ENCODE results near the gene ELF1.
A peak's percentile ranks its signal among the peaks of the same experiment; 100 is the strongest.

The ELF1 gene

DNA sequence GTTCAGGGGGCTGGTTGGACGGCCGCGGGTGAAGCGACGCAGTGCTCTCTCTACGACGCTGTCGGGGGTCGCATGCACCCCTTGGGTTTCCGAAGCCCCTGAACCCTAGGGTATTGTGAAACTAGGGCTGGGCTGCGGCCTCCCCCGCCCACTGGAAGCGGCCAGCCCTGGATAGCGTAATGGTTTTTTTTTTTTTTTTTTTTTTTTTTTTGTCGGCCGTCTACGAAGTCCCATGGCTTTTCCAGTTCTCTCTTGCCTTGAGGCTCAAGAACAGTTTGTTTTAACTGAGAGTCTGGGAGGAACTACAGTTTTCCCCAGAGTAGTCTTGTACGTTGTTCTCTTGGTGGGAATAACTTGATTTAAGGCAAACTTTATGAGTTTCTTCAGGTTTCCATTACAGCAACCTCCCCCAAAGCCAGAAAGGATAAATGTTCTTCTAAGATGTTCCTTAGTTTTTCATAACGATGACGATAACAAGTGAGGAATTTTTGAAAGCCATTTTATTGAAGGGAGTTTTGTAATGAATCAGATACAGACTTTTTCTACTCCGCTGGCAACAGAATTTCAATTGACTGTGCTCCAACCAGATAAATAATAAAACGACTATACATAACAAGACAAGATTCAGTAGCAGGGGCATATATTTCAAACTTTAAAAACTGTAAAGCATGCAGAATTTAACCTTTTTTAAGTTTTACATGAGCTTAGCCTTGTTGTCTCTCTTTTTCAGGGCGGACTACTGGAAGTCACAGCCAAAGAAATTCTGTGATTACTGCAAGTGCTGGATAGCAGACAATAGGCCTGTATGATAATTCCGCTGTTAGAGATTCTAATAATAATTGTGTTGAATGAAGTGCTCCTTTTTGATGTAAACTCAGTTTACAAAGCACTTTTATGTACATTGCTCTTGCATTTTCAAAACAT is 43.1 kb upstream of the ELF1 start:
- DNase-seq (ENCODE audit: low read depth in 1 of 2, low spot score in 1 of 2), result peak in 1 of 2 experiments; percentile 58
- Histone ChIP-seq H3K27ac (replicated peaks) (peak overlapping the region; percentile 93), H3K4me3 (replicated peaks; ENCODE audit: insufficient read depth, low read length) (peak overlapping the region; percentile 91), H3K27me3 (ENCODE audit: insufficient read depth, poor library complexity, severe bottlenecking) (no peaks in the 10 kb centered on the region)
- TF ChIP-seq, protein P1, sequence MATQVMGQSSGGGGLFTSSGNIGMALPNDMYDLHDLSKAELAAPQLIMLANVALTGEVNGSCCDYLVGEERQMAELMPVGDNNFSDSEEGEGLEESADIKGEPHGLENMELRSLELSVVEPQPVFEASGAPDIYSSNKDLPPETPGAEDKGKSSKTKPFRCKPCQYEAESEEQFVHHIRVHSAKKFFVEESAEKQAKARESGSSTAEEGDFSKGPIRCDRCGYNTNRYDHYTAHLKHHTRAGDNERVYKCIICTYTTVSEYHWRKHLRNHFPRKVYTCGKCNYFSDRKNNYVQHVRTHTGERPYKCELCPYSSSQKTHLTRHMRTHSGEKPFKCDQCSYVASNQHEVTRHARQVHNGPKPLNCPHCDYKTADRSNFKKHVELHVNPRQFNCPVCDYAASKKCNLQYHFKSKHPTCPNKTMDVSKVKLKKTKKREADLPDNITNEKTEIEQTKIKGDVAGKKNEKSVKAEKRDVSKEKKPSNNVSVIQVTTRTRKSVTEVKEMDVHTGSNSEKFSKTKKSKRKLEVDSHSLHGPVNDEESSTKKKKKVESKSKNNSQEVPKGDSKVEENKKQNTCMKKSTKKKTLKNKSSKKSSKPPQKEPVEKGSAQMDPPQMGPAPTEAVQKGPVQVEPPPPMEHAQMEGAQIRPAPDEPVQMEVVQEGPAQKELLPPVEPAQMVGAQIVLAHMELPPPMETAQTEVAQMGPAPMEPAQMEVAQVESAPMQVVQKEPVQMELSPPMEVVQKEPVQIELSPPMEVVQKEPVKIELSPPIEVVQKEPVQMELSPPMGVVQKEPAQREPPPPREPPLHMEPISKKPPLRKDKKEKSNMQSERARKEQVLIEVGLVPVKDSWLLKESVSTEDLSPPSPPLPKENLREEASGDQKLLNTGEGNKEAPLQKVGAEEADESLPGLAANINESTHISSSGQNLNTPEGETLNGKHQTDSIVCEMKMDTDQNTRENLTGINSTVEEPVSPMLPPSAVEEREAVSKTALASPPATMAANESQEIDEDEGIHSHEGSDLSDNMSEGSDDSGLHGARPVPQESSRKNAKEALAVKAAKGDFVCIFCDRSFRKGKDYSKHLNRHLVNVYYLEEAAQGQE (IDR thresholded peaks at IDR 0.05; ENCODE audit: insufficient replicate concordance, low read depth), result peak; percentile 65
- TF ChIP-seq GABPA (IDR thresholded peaks at IDR 0.05; ENCODE audit: low read depth), result no peak

DNA sequence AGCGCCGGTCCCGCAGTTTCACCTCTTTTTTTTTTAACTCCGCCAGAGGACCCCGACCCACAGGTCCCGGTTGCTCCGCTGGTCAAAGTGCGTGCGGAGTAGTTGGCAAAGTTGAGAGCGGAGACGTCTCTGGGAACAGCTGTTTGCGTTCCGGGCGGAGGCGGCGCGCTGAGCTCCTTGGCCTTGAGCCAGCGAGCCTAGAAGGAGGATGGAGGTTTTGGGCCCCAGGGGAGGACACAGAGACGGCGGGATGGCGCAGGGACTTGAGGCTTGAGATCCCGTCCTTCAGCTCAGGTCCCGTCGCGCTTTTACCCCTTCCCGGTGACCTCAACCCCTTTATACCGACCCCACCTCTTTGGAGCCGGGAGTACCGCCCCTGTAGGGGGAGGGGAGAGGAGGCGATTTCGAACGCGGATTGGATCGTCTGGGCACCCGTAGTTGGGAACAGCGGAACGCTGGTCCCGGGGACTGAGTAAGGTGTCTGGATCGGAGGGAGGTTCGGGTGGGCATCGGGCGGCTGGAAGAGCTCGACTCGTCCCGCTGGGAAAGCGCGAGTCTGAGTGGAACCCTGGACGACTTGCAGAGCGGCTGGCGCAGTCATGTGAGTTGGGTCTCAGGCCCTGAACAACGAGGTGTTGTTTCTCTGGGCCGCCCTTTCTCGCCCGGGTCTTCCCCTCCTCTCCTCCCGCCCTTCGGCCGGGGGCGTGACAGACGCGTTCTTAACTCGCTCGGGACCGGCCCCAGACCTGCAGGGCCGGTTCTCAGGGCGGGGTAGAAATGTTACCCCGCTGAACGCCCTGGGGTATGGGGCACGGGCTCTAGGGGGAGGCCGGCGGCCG is 42.2 kb upstream of the ELF1 start, which contains the start of gene WBP4:
TSS of gene WBP4 (plus strand) at position 435 of the 839 bp plus-strand sequence. CDS start at position 600, 165 bp downstream.
- TF ChIP-seq POLR2AphosphoS5 (IDR thresholded peaks at IDR 0.05; ENCODE audit: low read depth), result peak; percentile 73
- TF ChIP-seq GABPA (IDR thresholded peaks at IDR 0.05; ENCODE audit: low read depth), result no peak
- TF ChIP-seq, protein P1 (IDR thresholded peaks at IDR 0.05; ENCODE audit: insufficient replicate concordance, low read depth), result no peak
- TF ChIP-seq SPI1 (IDR thresholded peaks at IDR 0.05; ENCODE audit: borderline replicate concordance, low read depth), result no peak
- TF ChIP-seq, protein P2, sequence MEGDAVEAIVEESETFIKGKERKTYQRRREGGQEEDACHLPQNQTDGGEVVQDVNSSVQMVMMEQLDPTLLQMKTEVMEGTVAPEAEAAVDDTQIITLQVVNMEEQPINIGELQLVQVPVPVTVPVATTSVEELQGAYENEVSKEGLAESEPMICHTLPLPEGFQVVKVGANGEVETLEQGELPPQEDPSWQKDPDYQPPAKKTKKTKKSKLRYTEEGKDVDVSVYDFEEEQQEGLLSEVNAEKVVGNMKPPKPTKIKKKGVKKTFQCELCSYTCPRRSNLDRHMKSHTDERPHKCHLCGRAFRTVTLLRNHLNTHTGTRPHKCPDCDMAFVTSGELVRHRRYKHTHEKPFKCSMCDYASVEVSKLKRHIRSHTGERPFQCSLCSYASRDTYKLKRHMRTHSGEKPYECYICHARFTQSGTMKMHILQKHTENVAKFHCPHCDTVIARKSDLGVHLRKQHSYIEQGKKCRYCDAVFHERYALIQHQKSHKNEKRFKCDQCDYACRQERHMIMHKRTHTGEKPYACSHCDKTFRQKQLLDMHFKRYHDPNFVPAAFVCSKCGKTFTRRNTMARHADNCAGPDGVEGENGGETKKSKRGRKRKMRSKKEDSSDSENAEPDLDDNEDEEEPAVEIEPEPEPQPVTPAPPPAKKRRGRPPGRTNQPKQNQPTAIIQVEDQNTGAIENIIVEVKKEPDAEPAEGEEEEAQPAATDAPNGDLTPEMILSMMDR (IDR thresholded peaks at IDR 0.05; ENCODE audit: insufficient read depth, low read length), result no peak
- peak within 1 kb of the TSS; percentile 93 for H3K27ac ChIP-seq (replicated peaks)
- H3K27me3 ChIP-seq (ENCODE audit: insufficient read depth, poor library complexity, severe bottlenecking), result no peaks in the 10 kb centered on the region
- DNase-seq (ENCODE audit: low read depth in 1 of 2, low spot score in 1 of 2), result peak; percentile 87 to 96
- peak within 1 kb of the TSS; percentile 91 for H3K4me3 ChIP-seq (replicated peaks; ENCODE audit: insufficient read depth, low read length)

DNA sequence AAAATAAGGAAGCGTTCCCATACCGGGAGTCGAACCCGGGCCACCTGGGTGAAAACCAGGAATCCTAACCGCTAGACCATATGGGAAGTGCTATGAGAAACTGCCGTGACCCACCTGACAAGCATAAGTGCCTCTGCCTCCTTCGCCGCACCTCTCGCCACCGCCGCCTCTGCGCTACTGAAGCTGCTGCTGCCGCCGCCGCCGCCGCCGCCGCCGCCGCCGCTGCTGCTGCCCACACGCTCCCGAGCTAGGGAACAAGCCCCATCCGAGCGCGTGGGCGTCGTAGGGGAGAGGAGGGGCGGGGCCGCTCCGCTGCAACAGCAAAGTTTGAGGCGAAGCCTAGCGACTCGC is 41.6 kb upstream of the ELF1 start:
- Histone ChIP-seq H3K27me3 (ENCODE audit: insufficient read depth, poor library complexity, severe bottlenecking) (no peaks in the 10 kb centered on the region), H3K4me3 (replicated peaks; ENCODE audit: insufficient read depth, low read length) (peak overlapping the region; percentile 91), H3K27ac (replicated peaks) (peak overlapping the region; percentile 93)
- TF ChIP-seq, protein P1 (IDR thresholded peaks at IDR 0.05; ENCODE audit: insufficient replicate concordance, low read depth), result peak; percentile 6
- TF ChIP-seq, protein P2 (IDR thresholded peaks at IDR 0.05; ENCODE audit: insufficient read depth, low read length), result no peak
- peak; percentile 51; the same call in 1 of the 2 replicates for TF ChIP-seq SPI1 (IDR thresholded peaks at IDR 0.05; ENCODE audit: borderline replicate concordance, low read depth)
- DNase-seq (ENCODE audit: low read depth in 1 of 2, low spot score in 1 of 2), result peak in 1 of 2 experiments; percentile 82

Measured in HL-60 (cell line).